HEK293 (cell line): Measurements from ENCODE around the gene RBM20.

Experiments used
- CTCF ChIA-PET: fragments of 350-600 bp; formaldehyde crosslinking; extraction: SDS; loops from one replicate; lab custom pipeline; 2021; ENCODE audit warnings: antibody characterized with exemption; lab: Yijun Ruan, JAX
- POLR2A ChIA-PET: fragments of 300-600 bp; formaldehyde crosslinking; extraction: SDS; loops from one replicate; lab custom pipeline; 2020; ENCODE audit warnings: antibody characterized with exemption, inconsistent platforms; lab: Yijun Ruan, JAX
- H3K27ac ChIP-seq: fragments of 200-500 bp; sonication (Bioruptor generic); 2 replicates; pipeline ENCODE4 v1.5.1; 2014; ENCODE audit warnings: low read depth, low read length, control low read depth, inconsistent platforms; ENCODE audit errors: extremely low read depth
- H3K36me3 ChIP-seq, 2 experiments: fragments of 200-500 bp in 1 of 2; sonication (Bioruptor generic) in 1 of 2; 1 replicate in 1 of 2; 2 replicates in 1 of 2; pipeline ENCODE4 v1.5.1; 2014 to 2017; ENCODE audit warnings: inconsistent platforms in 2 of 2, low read length in 2 of 2; ENCODE audit not compliant: control insufficient read depth in 2 of 2, insufficient read depth in 1 of 2
- H3K4me1 ChIP-seq: fragments of 200-500 bp; sonication (Bioruptor generic); 2 replicates; pipeline ENCODE4 v1.5.1; 2014; ENCODE audit warnings: mild to moderate bottlenecking, low read length, inconsistent platforms; ENCODE audit not compliant: control insufficient read depth, insufficient read depth
- H3K4me3 ChIP-seq: 2 replicates; pipeline ENCODE4 v1.5.1; 2011; ENCODE audit warnings: low read depth, mild to moderate bottlenecking, control low read depth, low read length, moderate library complexity
- H3K9me3 ChIP-seq: fragments of 200-500 bp; sonication (Bioruptor generic); 2 replicates; pipeline ENCODE4 v1.5.1; 2014; ENCODE audit warnings: low read depth, low read length, inconsistent platforms; ENCODE audit not compliant: control insufficient read depth, insufficient read depth
- EGR2 ChIP-seq: fragments of 450-650 bp; formaldehyde crosslinking; IDR thresholded peaks from 2 replicates; pipeline ENCODE4 v1.5.1; 2016; ENCODE audit warnings: low read depth, missing biosample characterization, missing genetic modification characterization
- GLI2 ChIP-seq: fragments of 450-650 bp; formaldehyde crosslinking; IDR thresholded peaks from 2 replicates; pipeline ENCODE4; 2017; ENCODE audit warnings: missing biosample characterization, missing genetic modification characterization, low read depth, borderline replicate concordance
- HOXC10 ChIP-seq: sonication (generic); formaldehyde crosslinking; IDR thresholded peaks from 2 replicates; pipeline ENCODE4 v1.8.1; 2023; ENCODE audit warnings: mild to moderate bottlenecking, missing genetic modification reagents
- IKZF3 ChIP-seq: fragments of 450-650 bp; IDR thresholded peaks from 2 replicates; pipeline ENCODE4 v1.5.0; 2018; ENCODE audit warnings: missing biosample characterization, mild to moderate bottlenecking, missing genetic modification characterization, moderate library complexity
- KLF17 ChIP-seq: fragments of 450-650 bp; formaldehyde crosslinking; IDR thresholded peaks from 2 replicates; pipeline ENCODE4 v1.5.1; 2016; ENCODE audit warnings: missing biosample characterization, missing genetic modification characterization
- OVOL3 ChIP-seq: fragments of 450-650 bp; formaldehyde crosslinking; IDR thresholded peaks from 2 replicates; pipeline ENCODE4 v1.5.1; 2016; ENCODE audit warnings: missing biosample characterization, missing genetic modification characterization
- SETDB1 ChIP-seq: IDR thresholded peaks from one replicate; pipeline ENCODE4 v1.6.1; 2017; ENCODE audit warnings: mild to moderate bottlenecking, low read length, moderate library complexity, mixed read lengths; ENCODE audit not compliant: insufficient read length
- SP7 ChIP-seq: fragments of 450-650 bp; formaldehyde crosslinking; IDR thresholded peaks from 2 replicates; pipeline ENCODE4 v1.5.1; 2016; ENCODE audit warnings: missing biosample characterization, missing genetic modification characterization
- YY1 ChIP-seq: fragments of 450-650 bp; formaldehyde crosslinking; IDR thresholded peaks from 2 replicates; pipeline ENCODE4 v1.5.1; 2018; ENCODE audit warnings: missing biosample characterization, missing genetic modification characterization
- ZBTB48 ChIP-seq: fragments of 450-650 bp; formaldehyde crosslinking; IDR thresholded peaks from 2 replicates; pipeline ENCODE4 v1.5.1; 2016; ENCODE audit warnings: missing biosample characterization, missing genetic modification characterization
- ZFP41 ChIP-seq: fragments of 450-650 bp; formaldehyde crosslinking; IDR thresholded peaks from 2 replicates; pipeline ENCODE4 v1.5.1; 2016; ENCODE audit warnings: missing biosample characterization, missing genetic modification characterization, borderline replicate concordance
- ZNF10 ChIP-seq: fragments of 450-650 bp; formaldehyde crosslinking; IDR thresholded peaks from 2 replicates; pipeline ENCODE4 v1.5.1; 2017; ENCODE audit warnings: missing biosample characterization, missing genetic modification characterization
- ZNF133 ChIP-seq: fragments of 450-650 bp; formaldehyde crosslinking; IDR thresholded peaks from 2 replicates; pipeline ENCODE4 v1.5.1; 2016; ENCODE audit warnings: missing biosample characterization, missing genetic modification characterization
- ZNF140 ChIP-seq: fragments of 450-650 bp; formaldehyde crosslinking; IDR thresholded peaks from 2 replicates; pipeline ENCODE4 v1.5.1; 2016; ENCODE audit warnings: missing biosample characterization, missing genetic modification characterization
- ZNF155 ChIP-seq: fragments of 450-650 bp; formaldehyde crosslinking; IDR thresholded peaks from 2 replicates; pipeline ENCODE4 v1.5.1; 2016; ENCODE audit warnings: missing biosample characterization, missing genetic modification characterization
- ZNF169 ChIP-seq: fragments of 450-650 bp; formaldehyde crosslinking; IDR thresholded peaks from 2 replicates; pipeline ENCODE4 v1.5.1; 2016; ENCODE audit warnings: missing biosample characterization, missing genetic modification characterization
- ZNF18 ChIP-seq: fragments of 450-650 bp; formaldehyde crosslinking; IDR thresholded peaks from 2 replicates; pipeline ENCODE4 v1.5.1; 2016; ENCODE audit warnings: missing biosample characterization, missing genetic modification characterization
- ZNF211 ChIP-seq: fragments of 450-650 bp; formaldehyde crosslinking; IDR thresholded peaks from 2 replicates; pipeline ENCODE4 v1.5.1; 2016; ENCODE audit warnings: low read depth, missing biosample characterization, missing genetic modification characterization
- ZNF302 ChIP-seq: fragments of 450-650 bp; formaldehyde crosslinking; IDR thresholded peaks from 2 replicates; pipeline ENCODE4 v1.5.1; 2016; ENCODE audit warnings: missing biosample characterization, missing genetic modification characterization, low read depth
- ZNF311 ChIP-seq: fragments of 450-650 bp; formaldehyde crosslinking; IDR thresholded peaks from 2 replicates; pipeline ENCODE4 v1.5.1; 2017; ENCODE audit warnings: missing biosample characterization, missing genetic modification characterization, borderline replicate concordance
- ZNF341 ChIP-seq: fragments of 450-650 bp; formaldehyde crosslinking; IDR thresholded peaks from 2 replicates; pipeline ENCODE4; 2016; ENCODE audit warnings: low read depth, missing biosample characterization, missing genetic modification characterization
- ZNF362 ChIP-seq: fragments of 450-650 bp; formaldehyde crosslinking; IDR thresholded peaks from 2 replicates; pipeline ENCODE4 v1.5.1; 2016; ENCODE audit warnings: missing biosample characterization, missing genetic modification characterization
- ZNF366 ChIP-seq: fragments of 450-650 bp; formaldehyde crosslinking; conservative IDR thresholded peaks from 2 replicates; pipeline ENCODE4 v1.5.1; 2016; ENCODE audit warnings: missing biosample characterization, missing genetic modification characterization
- ZNF394 ChIP-seq: fragments of 450-650 bp; formaldehyde crosslinking; IDR thresholded peaks from 2 replicates; pipeline ENCODE4 v1.5.1; 2016; ENCODE audit warnings: missing biosample characterization, missing genetic modification characterization, mild to moderate bottlenecking, moderate library complexity, borderline replicate concordance
- ZNF426 ChIP-seq: fragments of 450-650 bp; formaldehyde crosslinking; IDR thresholded peaks from 2 replicates; pipeline ENCODE4 v1.5.1; 2017; ENCODE audit warnings: missing biosample characterization, missing genetic modification characterization, mild to moderate bottlenecking, inconsistent platforms, moderate library complexity
- ZNF529 ChIP-seq: fragments of 450-650 bp; formaldehyde crosslinking; IDR thresholded peaks from 2 replicates; pipeline ENCODE4 v1.5.1; 2017; ENCODE audit warnings: missing genetic modification characterization, missing biosample characterization; ENCODE audit not compliant: insufficient replicate concordance
- ZNF561 ChIP-seq: fragments of 450-650 bp; IDR thresholded peaks from 2 replicates; pipeline ENCODE4 v1.5.1; 2018; ENCODE audit warnings: missing biosample characterization, missing genetic modification characterization, borderline replicate concordance
- ZNF571 ChIP-seq: fragments of 450-650 bp; formaldehyde crosslinking; IDR thresholded peaks from 2 replicates; pipeline ENCODE4 v1.5.0; 2017; ENCODE audit warnings: missing biosample characterization, missing genetic modification characterization
- ZNF791 ChIP-seq: fragments of 450-650 bp; formaldehyde crosslinking; IDR thresholded peaks from 2 replicates; pipeline ENCODE4 v1.5.1; 2016; ENCODE audit warnings: missing biosample characterization, missing genetic modification characterization
- ZNF830 ChIP-seq: fragments of 450-650 bp; IDR thresholded peaks from 2 replicates; pipeline ENCODE4 v1.5.0; 2018; ENCODE audit warnings: missing biosample characterization, missing genetic modification characterization, low read depth, mild to moderate bottlenecking, moderate library complexity
- TF ChIP-seq, protein P1 (sequence below): fragments of 450-650 bp; formaldehyde crosslinking; IDR thresholded peaks from 2 replicates; pipeline ENCODE4 v1.5.1; 2017; ENCODE audit warnings: missing biosample characterization, missing genetic modification characterization
- TF ChIP-seq, protein P2 (sequence below): fragments of 450-650 bp; formaldehyde crosslinking; IDR thresholded peaks from 2 replicates; pipeline ENCODE4 v1.5.1; 2016; ENCODE audit warnings: missing biosample characterization, missing genetic modification characterization

The RBM20 gene

DNA sequence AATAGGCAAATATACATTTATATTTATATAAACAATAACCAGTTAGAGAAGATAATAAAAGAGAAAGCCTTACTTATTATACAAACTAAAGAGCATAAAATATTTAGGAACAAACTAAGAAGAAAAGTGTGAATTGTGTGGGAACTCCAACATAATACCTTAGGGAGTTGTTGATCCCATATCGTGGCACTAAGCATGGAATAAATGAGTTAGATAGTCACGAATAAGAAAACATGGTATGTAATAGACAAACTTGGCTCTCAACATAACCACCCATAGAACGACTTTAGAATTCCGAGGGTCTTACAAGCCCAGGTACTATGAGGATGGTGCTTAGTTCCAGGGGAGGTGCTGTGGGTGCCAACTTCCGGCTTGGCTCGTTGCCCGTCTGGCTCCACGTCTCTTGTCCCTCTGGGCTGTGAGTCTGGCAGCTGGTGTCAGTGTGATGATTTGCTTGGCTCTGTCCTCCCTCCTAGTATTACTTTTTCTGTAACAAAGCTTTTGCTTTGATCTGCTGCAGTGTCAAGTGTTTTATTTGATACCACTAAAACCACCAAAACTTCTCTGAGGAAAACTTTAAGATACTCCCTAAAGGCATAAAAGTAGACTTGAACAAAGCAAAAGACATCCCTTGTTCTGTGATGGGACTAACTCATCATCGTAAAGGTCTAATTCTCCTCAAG lies 9.5 kb upstream of the RBM20 start:
- POLR2A ChIA-PET: no interaction called here
- Histone ChIP-seq H3K27ac (peak overlapping the region; percentile 47), H3K4me1 (peaks cover 31% of the 10 kb centered on the region), H3K9me3 (no peaks in the 10 kb centered on the region), H3K4me3 (no peak overlapping the region), H3K36me3 (no peaks in the 10 kb centered on the region)
- CTCF ChIA-PET: interaction anchor here (0.7 kb wide), 1 partner anchor 148 kb away, joined by 5 read pairs; no protein-coding TSS in a partner anchor
- TF ChIP-seq ZNF311 (tag by site-specific recombination) (no peak), HOXC10 (no peak), ZNF18 (tag by site-specific recombination) (peak; percentile 95), OVOL3 (no peak), YY1 (tag by site-specific recombination) (no peak), ZNF362 (tag by site-specific recombination) (no peak), ZNF561 (tag by site-specific recombination) (peak; percentile 76; the same call in 1 of the 2 replicates), ZNF302 (tag by site-specific recombination) (no peak), ZBTB48 (tag by site-specific recombination) (peak; percentile 89), GLI2 (no peak), IKZF3 (peak; percentile 49; the same call in 1 of the 2 replicates), EGR2 (no peak), ZNF366 (peak; percentile 55; the same call in 1 of the 2 replicates), ZNF133 (tag by site-specific recombination) (no peak), KLF17 (no peak), ZNF140 (no peak), ZNF426 (no peak), ZNF830 (tag by site-specific recombination) (no peak), ZNF211 (tag by site-specific recombination) (no peak), ZNF10 (tag by site-specific recombination) (no peak), ZNF155 (no peak), ZFP41 (tag by site-specific recombination) (no peak), ZNF529 (tag by site-specific recombination) (no peak), ZNF341 (tag by site-specific recombination) (peak; percentile 61), ZNF394 (tag by site-specific recombination) (peak; percentile 80; the same call in 1 of the 2 replicates), SP7 (peak; percentile 60; the same call in 1 of the 2 replicates), ZNF791 (tag by site-specific recombination) (no peak), SETDB1 (no peak), ZNF571 (tag by site-specific recombination) (no peak), ZNF169 (tag by site-specific recombination) (no peak)
- TF ChIP-seq, protein P1, sequence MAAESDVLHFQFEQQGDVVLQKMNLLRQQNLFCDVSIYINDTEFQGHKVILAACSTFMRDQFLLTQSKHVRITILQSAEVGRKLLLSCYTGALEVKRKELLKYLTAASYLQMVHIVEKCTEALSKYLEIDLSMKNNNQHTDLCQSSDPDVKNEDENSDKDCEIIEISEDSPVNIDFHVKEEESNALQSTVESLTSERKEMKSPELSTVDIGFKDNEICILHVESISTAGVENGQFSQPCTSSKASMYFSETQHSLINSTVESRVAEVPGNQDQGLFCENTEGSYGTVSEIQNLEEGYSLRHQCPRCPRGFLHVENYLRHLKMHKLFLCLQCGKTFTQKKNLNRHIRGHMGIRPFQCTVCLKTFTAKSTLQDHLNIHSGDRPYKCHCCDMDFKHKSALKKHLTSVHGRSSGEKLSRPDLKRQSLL: peak; percentile 48; the same call in 1 of the 2 replicates
- TF ChIP-seq, protein P2, sequence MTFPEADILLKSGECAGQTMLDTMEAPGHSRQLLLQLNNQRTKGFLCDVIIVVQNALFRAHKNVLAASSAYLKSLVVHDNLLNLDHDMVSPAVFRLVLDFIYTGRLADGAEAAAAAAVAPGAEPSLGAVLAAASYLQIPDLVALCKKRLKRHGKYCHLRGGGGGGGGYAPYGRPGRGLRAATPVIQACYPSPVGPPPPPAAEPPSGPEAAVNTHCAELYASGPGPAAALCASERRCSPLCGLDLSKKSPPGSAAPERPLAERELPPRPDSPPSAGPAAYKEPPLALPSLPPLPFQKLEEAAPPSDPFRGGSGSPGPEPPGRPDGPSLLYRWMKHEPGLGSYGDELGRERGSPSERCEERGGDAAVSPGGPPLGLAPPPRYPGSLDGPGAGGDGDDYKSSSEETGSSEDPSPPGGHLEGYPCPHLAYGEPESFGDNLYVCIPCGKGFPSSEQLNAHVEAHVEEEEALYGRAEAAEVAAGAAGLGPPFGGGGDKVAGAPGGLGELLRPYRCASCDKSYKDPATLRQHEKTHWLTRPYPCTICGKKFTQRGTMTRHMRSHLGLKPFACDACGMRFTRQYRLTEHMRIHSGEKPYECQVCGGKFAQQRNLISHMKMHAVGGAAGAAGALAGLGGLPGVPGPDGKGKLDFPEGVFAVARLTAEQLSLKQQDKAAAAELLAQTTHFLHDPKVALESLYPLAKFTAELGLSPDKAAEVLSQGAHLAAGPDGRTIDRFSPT (tag by site-specific recombination): no peak; the same call in 1 of the 2 replicates
